Measurements from ENCODE around the gene PCDH9.
A peak's percentile ranks its signal among the peaks of the same experiment; 100 is the strongest.

The PCDH9 gene

DNA sequence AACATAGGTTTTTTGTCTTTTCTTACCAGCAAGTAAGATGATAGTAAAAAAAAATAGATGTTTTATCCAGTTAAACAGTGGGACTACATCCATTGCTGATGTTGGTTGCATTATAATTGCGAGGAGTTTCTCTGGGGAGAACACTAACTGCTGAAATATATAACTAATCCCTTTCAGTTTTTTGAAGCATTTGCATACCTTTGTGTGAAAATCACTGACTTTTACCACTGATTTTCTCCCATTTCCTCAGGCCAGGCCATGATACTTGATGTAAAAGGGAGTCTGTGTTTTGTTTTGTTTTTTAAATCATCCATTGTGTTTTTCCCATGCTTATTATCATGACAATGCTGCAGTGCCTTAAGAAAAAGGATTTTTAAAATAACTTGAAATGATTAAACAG, 699.5 kb downstream of the PCDH9 start:
- Histone ChIP-seq H3K27me3 (ENCODE audit: control insufficient read depth, insufficient read depth, low read length) (no peaks in the 10 kb centered on the region), H3K36me3 (ENCODE audit: insufficient read depth, low read length) (no peaks in the 10 kb centered on the region), H3K4me2 (ENCODE audit: low read length) (no peak overlapping the region), H3K4me1 (ENCODE audit: control insufficient read depth, insufficient read depth, low read length) (peaks cover 15% of the 10 kb centered on the region), H3K9me3 (replicated peaks; ENCODE audit: low read length) (no peaks in the 10 kb centered on the region), H3K4me3 (ENCODE audit: low read length) (no peak overlapping the region), H3K9ac (ENCODE audit: low read depth, low read length) (no peak overlapping the region)

DNA sequence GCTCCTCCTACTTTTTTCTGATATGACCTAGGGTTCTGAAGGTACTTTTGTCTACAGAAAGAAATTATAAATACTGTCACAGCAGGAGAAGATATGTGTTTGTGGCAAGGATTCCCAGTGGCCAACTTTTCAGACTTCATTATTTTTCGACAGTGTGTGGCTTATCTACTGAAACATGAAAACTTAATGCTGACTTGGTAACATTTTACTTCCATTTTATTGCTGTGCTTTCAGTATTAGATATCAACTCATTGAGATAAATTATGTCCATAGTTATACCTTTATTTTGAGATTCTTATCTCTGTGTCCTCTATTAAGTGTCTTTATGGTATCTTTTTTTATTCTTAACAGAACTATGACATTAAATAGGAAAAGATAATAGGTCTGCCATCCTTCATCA, 700.0 kb downstream of the PCDH9 start:
- no peak overlapping the region for H3K9ac ChIP-seq (ENCODE audit: low read depth, low read length)
- no peaks in the 10 kb centered on the region for H3K9me3 ChIP-seq (replicated peaks; ENCODE audit: low read length)
- no peaks in the 10 kb centered on the region for H3K36me3 ChIP-seq (ENCODE audit: insufficient read depth, low read length)
- no peak overlapping the region for H3K4me2 ChIP-seq (ENCODE audit: low read length)
- no peak overlapping the region for H3K4me3 ChIP-seq (ENCODE audit: low read length)
- H3K4me1 ChIP-seq (ENCODE audit: control insufficient read depth, insufficient read depth, low read length), result peaks cover 15% of the 10 kb centered on the region
- H3K27me3 ChIP-seq (ENCODE audit: control insufficient read depth, insufficient read depth, low read length), result no peaks in the 10 kb centered on the region

DNA sequence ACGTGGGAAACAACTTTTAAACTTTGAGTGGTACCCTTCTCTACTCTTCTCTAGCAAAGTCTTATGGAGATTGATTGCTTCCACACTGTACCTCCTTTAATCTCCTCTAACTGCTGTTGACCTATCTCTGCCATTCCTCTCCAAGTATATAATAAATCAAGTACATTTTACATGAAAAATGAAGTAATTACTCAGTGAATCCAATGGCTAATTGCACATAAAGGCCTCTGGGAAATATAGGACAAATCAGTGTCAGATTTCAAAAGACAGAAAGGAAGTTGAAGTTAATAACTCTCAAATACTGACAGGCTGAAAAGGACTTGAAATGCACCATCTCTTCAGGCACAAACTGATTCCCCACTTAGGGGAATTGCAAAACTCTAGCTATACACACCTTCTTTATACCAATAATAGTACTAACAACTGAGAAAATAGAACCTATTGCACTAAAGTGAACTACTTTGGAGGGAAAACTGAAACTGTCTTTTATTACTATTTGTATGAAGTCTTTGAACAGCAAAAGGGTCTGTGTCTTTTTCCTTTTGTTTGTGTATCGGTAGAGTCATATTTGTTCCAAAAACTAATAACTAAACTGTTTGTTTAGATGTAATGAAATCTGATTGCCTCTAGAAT, 701.1 kb downstream of the PCDH9 start:
- Histone ChIP-seq H3K4me3 (ENCODE audit: low read length) (no peak overlapping the region), H3K27me3 (ENCODE audit: control insufficient read depth, insufficient read depth, low read length) (no peaks in the 10 kb centered on the region), H3K36me3 (ENCODE audit: insufficient read depth, low read length) (no peaks in the 10 kb centered on the region), H3K4me1 (ENCODE audit: control insufficient read depth, insufficient read depth, low read length) (peaks cover 10% of the 10 kb centered on the region), H3K4me2 (ENCODE audit: low read length) (no peak overlapping the region), H3K9me3 (replicated peaks; ENCODE audit: low read length) (no peaks in the 10 kb centered on the region), H3K9ac (ENCODE audit: low read depth, low read length) (no peak overlapping the region)

DNA sequence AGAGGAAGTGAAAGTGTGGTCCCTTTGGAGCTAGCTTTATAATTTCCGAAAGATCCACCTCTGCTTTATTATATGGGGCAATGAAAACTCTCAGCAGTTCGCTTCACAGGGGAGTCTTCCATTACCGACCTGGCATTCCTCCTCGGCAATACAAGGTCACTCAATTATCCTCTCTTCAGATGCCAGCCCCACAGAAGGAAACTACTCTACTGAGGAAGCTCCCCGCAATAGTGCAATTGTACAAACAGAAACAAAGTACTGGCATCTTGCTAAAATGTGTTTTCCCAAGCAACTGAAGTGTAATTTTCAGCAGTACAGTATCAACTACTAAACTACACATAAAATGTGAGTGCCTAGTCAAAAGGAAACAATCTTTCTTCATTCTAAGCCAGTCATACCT, 702.0 kb downstream of the PCDH9 start:
- no peaks in the 10 kb centered on the region for H3K27me3 ChIP-seq (ENCODE audit: control insufficient read depth, insufficient read depth, low read length)
- H3K36me3 ChIP-seq (ENCODE audit: insufficient read depth, low read length), result no peaks in the 10 kb centered on the region
- H3K9me3 ChIP-seq (replicated peaks; ENCODE audit: low read length), result no peaks in the 10 kb centered on the region
- no peak overlapping the region for H3K9ac ChIP-seq (ENCODE audit: low read depth, low read length)
- peaks cover 6% of the 10 kb centered on the region for H3K4me1 ChIP-seq (ENCODE audit: control insufficient read depth, insufficient read depth, low read length)
- H3K4me2 ChIP-seq (ENCODE audit: low read length), result no peak overlapping the region
- no peak overlapping the region for H3K4me3 ChIP-seq (ENCODE audit: low read length)

DNA sequence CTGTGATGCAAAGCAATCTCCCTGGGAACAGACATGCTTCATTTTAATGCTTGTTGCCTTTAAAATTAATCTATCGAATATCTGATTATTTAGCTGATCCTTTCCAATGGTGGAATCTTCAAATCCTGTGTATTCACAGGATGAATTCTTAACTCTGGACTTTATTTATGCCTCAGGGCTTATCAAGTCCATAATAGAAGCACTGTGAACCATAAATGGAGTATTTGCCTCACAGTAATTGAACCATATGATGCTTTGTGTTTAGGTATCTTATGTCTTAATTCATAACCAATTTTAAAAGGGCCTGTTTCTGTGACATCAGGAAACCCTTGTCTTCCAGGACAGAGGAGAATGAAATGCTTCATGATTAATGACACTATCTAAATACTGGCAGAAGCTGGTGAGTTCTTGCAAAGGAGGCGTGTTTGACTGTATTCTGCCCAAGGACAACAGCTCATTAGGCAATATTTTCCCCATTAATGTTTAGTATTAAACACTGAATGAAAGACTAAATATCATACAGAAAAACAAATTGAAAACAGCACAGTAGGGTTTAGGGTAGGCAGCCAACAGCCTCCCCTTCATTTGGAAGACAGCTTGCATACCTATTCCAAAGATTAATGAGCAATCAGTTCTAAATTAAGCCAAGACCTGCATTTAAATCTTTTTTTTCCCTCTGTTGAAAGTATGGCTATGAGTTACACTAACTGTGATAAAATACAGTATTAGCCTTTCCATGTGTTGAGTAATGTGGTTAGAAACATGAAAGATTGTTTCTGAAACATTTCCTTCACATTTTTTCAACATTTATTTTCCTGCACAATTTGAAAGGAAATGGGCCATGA, 709.4 kb downstream of the PCDH9 start:
- H3K4me2 ChIP-seq (ENCODE audit: low read length), result no peak overlapping the region
- H3K4me3 ChIP-seq (ENCODE audit: low read length), result no peak overlapping the region
- H3K27me3 ChIP-seq (ENCODE audit: control insufficient read depth, insufficient read depth, low read length), result no peaks in the 10 kb centered on the region
- no peaks in the 10 kb centered on the region for H3K9me3 ChIP-seq (replicated peaks; ENCODE audit: low read length)
- no peaks in the 10 kb centered on the region for H3K4me1 ChIP-seq (ENCODE audit: control insufficient read depth, insufficient read depth, low read length)
- H3K9ac ChIP-seq (ENCODE audit: low read depth, low read length), result no peak overlapping the region
- H3K36me3 ChIP-seq (ENCODE audit: insufficient read depth, low read length), result no peaks in the 10 kb centered on the region

DNA sequence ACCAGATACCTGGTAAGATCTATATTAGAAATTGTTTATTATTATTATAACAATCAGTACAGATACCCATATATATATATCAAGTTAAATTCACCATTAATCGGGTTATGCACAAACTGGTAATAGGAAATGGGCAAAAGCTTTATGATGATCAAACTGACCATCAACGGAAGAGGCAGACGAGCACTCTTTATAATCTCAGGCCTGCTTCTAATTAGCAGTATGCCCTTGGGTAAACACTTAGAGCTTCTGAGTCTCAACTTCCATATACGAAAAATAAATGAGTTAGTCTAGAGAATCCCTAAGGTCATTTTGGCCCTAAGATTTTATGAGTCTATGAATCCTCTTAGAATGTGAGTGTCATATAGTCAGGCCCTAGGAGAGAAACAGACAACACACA, 710.9 kb downstream of the PCDH9 start:
- H3K9me3 ChIP-seq (replicated peaks; ENCODE audit: low read length), result no peaks in the 10 kb centered on the region

DNA sequence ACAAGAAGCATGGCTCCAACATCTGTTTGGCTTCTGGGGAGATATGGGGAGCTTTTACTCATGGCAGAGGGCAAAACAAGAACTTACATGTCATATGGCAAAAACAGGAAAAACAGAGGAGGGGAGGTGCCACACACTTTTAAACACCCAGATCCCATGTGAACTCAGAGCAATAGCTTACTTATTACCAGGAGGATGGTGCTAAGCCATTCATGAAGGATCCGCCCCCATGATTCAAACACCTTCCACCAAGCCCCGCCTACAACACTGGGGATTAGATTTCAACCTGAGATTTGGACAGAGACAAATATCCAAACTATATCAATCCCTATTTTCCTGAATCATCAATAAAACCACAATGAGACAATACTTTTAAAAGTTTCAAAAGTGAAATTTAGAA, 712.1 kb downstream of the PCDH9 start:
- H3K27me3 ChIP-seq (ENCODE audit: control insufficient read depth, insufficient read depth, low read length), result no peaks in the 10 kb centered on the region
- H3K4me3 ChIP-seq (ENCODE audit: low read length), result no peak overlapping the region
- no peak overlapping the region for H3K4me2 ChIP-seq (ENCODE audit: low read length)
- no peaks in the 10 kb centered on the region for H3K9me3 ChIP-seq (replicated peaks; ENCODE audit: low read length)
- no peaks in the 10 kb centered on the region for H3K36me3 ChIP-seq (ENCODE audit: insufficient read depth, low read length)
- no peak overlapping the region for H3K9ac ChIP-seq (ENCODE audit: low read depth, low read length)
- peaks cover 9% of the 10 kb centered on the region for H3K4me1 ChIP-seq (ENCODE audit: control insufficient read depth, insufficient read depth, low read length)

More for the DNA sequence above, 710.9 kb downstream of the PCDH9 start:
- Histone ChIP-seq H3K4me3 (ENCODE audit: low read length) (no peak overlapping the region), H3K4me2 (ENCODE audit: low read length) (no peak overlapping the region), H3K9ac (ENCODE audit: low read depth, low read length) (no peak overlapping the region), H3K27me3 (ENCODE audit: control insufficient read depth, insufficient read depth, low read length) (no peaks in the 10 kb centered on the region), H3K36me3 (ENCODE audit: insufficient read depth, low read length) (no peaks in the 10 kb centered on the region), H3K4me1 (ENCODE audit: control insufficient read depth, insufficient read depth, low read length) (no peaks in the 10 kb centered on the region)

DNA sequence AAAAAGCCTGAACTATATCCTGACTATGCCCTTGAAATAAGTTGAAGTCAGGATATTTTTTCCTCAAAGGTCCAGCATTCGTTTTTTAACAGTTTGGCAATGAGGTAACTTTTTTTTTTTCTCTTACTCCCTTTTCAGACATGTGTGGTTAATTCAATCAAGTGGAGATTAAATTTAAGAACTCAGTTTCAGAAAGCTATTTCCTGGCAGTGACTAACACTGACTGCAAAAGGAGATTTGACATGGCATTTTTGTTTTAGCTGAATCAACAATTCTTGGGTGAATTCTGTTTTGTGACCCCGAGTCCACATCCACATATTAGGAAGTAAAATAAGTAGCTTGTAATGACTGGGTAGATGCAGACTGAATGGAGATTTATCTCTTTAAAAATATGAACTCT, 716.4 kb downstream of the PCDH9 start:
- no peaks in the 10 kb centered on the region for H3K9me3 ChIP-seq (replicated peaks; ENCODE audit: low read length)
- H3K4me1 ChIP-seq (ENCODE audit: control insufficient read depth, insufficient read depth, low read length), result peaks cover 11% of the 10 kb centered on the region
- no peak overlapping the region for H3K4me3 ChIP-seq (ENCODE audit: low read length)
- H3K9ac ChIP-seq (ENCODE audit: low read depth, low read length), result no peak overlapping the region
- no peak overlapping the region for H3K4me2 ChIP-seq (ENCODE audit: low read length)
- H3K36me3 ChIP-seq (ENCODE audit: insufficient read depth, low read length), result no peaks in the 10 kb centered on the region
- H3K27me3 ChIP-seq (ENCODE audit: control insufficient read depth, insufficient read depth, low read length), result no peaks in the 10 kb centered on the region

DNA sequence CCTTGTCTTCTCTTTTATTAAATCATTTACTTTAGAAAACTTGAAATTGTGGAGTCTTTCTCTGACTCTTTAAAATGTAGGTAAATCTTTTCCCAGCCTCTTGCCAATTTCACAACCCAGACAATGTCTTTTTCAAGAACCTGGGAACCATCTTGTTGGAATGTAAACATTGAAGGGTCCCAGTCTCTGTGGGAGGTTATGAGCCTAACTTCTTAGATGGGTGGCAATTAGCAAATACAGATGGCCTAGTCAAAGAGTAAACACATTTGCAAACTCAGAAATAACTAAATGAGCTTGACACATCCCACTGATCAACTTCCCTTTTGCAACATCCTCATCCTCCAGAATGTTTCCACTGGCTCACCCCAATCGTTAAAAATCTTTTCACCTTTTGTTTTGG, 721.0 kb downstream of the PCDH9 start:
- no peak overlapping the region for H3K4me2 ChIP-seq (ENCODE audit: low read length)
- H3K4me1 ChIP-seq (ENCODE audit: control insufficient read depth, insufficient read depth, low read length), result peaks cover 17% of the 10 kb centered on the region
- no peak overlapping the region for H3K9ac ChIP-seq (ENCODE audit: low read depth, low read length)
- H3K27me3 ChIP-seq (ENCODE audit: control insufficient read depth, insufficient read depth, low read length), result no peaks in the 10 kb centered on the region
- H3K9me3 ChIP-seq (replicated peaks; ENCODE audit: low read length), result no peaks in the 10 kb centered on the region
- H3K4me3 ChIP-seq (ENCODE audit: low read length), result no peak overlapping the region
- H3K36me3 ChIP-seq (ENCODE audit: insufficient read depth, low read length), result no peaks in the 10 kb centered on the region

DNA sequence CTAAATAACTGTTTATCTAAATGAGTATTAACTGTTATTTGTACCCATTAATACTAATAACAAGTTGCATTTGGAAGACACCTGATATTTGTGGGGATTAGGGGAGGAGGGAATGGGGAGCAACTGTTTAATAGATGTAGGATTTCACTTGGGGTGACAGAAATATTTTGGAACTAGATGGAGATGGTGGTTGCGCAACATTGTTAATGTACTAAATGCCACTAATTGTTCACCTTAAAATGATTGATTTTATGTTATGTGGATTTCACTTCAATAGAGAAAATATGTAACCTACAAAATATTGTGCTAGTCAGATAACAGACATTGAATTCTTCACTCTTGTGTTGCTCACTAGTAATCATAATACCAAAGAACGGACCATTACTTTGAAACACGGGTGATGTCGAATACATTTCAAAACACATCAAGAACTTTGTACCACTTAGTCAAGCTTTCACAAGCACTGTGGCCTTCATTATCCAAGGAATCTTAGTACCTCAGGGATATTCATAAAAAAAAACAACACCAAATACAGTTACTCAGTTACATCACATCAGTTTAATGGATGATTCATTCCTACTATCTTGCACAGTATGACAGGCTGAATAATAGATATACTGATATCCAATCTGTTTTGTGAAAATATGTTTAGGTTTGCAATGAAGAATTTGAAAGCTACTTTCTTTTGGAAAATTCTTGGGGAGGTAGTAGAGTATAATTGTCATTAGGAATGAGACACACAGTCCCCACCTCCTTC, 721.8 kb downstream of the PCDH9 start:
- no peak overlapping the region for H3K4me3 ChIP-seq (ENCODE audit: low read length)
- no peak overlapping the region for H3K4me2 ChIP-seq (ENCODE audit: low read length)
- no peaks in the 10 kb centered on the region for H3K27me3 ChIP-seq (ENCODE audit: control insufficient read depth, insufficient read depth, low read length)
- no peaks in the 10 kb centered on the region for H3K36me3 ChIP-seq (ENCODE audit: insufficient read depth, low read length)
- no peak overlapping the region for H3K9ac ChIP-seq (ENCODE audit: low read depth, low read length)
- no peaks in the 10 kb centered on the region for H3K9me3 ChIP-seq (replicated peaks; ENCODE audit: low read length)
- H3K4me1 ChIP-seq (ENCODE audit: control insufficient read depth, insufficient read depth, low read length), result peaks cover 12% of the 10 kb centered on the region

DNA sequence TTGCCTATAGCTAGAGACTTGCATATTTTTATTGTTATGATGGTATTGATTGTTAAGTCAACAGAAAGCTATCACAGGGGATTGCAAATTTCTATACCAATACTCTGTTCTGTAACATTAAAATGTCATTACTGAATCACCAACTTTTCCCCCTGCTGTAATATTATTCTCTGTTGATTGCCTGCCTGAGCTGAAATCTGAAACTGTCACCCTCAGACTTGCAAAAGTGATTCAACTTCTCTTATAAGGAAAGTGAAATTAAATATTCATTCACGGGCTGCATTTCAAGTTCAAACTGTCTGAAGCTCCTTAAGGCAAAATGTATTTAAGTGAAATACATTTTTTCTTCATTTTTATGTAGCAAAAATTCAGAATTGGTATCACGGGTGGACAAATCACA, 723.2 kb downstream of the PCDH9 start:
- H3K27me3 ChIP-seq (ENCODE audit: control insufficient read depth, insufficient read depth, low read length), result no peaks in the 10 kb centered on the region
- no peak overlapping the region for H3K4me3 ChIP-seq (ENCODE audit: low read length)
- no peaks in the 10 kb centered on the region for H3K9me3 ChIP-seq (replicated peaks; ENCODE audit: low read length)
- H3K9ac ChIP-seq (ENCODE audit: low read depth, low read length), result no peak overlapping the region
- H3K4me2 ChIP-seq (ENCODE audit: low read length), result peak overlapping the region; percentile 56
- peaks cover 12% of the 10 kb centered on the region for H3K4me1 ChIP-seq (ENCODE audit: control insufficient read depth, insufficient read depth, low read length)
- H3K36me3 ChIP-seq (ENCODE audit: insufficient read depth, low read length), result no peaks in the 10 kb centered on the region
